ENCODE data around the gene TTLL5.
A peak's percentile ranks its signal among the peaks of the same experiment; 100 is the strongest.

The TTLL5 gene

GRCh38 chr14:75969891-75970290 is 308.8 kb downstream of the TTLL5 start:
- DNase-seq (ENCODE audit: low read depth): no peak

DNA sequence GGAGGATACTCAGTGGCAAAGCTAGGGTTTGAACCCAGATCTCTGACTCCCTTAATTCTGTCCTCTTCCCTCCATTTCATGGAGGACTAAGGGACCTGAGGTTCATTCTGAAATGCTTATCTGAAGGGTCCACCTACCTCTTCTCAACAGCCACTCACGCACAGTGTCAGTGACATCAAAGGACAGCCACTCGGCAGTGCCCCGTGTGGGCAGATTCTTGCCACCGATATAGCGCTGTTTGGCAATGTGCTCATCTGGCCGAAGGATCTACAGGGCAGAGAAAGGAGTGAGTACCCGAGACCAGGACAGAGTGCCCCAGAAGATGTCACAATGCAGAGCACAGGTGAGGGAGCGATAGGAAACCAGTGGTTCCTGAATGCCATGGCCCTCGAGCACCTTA is 309.9 kb downstream of the TTLL5 start:
- DNase-seq (ENCODE audit: low read depth): no peak

DNA sequence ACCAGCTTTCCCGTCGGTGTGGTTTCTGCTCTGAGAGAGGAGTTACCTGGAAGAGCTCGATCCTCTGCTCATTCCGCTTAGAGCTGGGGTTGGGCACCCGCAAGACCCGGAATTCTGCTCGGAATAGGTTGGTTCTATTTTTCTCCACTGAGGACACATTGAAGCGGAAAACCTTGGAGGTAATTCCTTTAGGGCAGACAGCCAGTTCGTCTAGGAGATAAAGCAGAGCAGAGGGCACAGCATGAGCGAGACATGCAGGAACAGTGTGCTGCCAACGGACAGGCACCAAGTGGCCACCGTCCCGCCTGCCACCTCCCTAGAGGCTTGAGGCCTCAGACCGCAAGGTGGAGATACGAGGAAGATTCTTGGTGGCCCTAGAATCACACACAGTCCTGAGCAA is 310.5 kb downstream of the TTLL5 start:
- DNase-seq (ENCODE audit: low read depth): no peak

DNA sequence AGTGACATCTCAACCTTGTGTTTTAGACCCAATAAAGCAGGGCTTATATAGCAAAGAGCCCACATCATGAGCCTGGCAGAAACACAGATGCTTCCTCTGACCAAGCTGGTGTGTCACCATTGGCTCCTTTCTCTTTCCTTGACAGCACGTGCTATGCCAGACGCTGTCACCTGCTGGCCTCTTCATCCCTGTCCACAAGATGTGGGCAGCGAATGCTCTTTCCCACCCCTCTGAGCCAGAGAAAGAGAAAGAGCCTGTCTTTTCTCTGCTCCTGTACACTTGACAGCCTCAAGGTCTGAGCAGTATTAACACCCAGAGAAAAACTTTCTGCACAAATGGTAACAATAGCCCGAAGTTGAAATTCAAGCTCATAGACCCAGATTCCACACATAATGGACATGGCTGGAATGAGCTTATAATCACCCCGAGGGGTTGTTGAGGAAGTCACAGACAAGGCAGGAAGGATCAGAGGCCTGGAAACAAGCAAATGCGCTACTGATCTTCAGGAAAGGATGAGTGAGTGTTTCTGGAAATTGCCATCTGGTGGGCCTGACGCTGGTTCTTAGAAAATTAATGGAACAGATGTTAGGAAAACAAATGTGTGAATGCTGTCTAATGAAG is 311.9 kb downstream of the TTLL5 start:
- no peak for DNase-seq (ENCODE audit: low read depth)

DNA sequence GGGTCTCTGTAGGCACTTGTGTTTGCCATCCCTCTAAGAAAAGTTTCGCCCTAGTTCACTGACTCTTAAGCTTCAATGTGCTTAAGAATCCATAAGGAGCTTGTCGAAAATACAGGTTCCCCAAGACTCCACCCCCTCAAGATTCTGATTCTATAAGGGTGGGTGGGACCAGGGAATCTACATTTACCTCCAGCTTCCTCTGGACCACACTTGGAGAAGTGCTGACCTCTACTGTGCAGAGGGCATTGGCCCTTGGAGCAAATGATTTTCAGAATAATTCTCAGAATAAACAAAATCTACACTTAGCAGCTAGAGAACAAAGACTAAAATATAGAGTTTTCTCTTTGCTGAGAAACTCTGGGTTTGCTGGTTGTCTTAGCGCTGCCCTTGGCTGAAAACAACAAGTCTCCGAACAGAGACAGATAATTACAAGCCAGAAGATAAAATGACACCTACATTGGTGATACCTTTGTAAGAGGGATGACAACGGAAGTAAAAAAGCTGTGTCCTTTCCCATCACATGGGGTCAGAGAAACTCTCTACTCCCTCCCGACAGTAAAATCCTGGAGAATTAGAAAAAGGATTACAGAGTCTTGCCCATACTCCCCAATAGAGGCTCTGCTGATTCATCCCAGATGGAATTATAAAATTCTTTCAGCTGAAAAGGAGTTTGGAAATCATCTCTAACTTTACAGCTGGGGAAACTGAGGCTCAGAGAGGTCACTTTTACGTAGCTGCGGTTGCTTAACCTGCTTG is 316.0 kb downstream of the TTLL5 start:
- DNase-seq (ENCODE audit: low read depth): no peak

DNA sequence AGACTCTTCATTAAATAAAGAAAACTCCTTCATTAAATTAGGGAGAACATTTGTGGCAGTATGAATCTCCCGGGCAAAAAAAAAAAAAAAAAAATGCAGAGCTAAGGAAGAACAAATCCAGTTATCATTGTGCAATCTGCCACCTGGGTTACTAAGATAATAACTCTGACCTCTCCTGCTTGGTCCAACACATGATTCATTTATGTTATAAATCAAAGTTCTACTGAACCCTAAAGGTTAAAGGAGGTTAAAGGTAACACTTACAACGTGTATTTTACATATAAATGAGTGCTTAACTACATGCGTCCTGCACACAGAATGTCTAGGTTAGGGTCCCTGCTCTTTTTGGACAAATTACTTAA is 316.5 kb downstream of the TTLL5 start:
- no peak for DNase-seq (ENCODE audit: low read depth)

- DNase-seq (ENCODE audit: low read depth): no peak
Measured at GRCh38 chr14:75978249-75978731, 317.2 kb downstream of the TTLL5 start.

GRCh38 chr14:75979071-75979571 is 318.1 kb downstream of the TTLL5 start:
- DNase-seq (ENCODE audit: low read depth): no peak

DNA sequence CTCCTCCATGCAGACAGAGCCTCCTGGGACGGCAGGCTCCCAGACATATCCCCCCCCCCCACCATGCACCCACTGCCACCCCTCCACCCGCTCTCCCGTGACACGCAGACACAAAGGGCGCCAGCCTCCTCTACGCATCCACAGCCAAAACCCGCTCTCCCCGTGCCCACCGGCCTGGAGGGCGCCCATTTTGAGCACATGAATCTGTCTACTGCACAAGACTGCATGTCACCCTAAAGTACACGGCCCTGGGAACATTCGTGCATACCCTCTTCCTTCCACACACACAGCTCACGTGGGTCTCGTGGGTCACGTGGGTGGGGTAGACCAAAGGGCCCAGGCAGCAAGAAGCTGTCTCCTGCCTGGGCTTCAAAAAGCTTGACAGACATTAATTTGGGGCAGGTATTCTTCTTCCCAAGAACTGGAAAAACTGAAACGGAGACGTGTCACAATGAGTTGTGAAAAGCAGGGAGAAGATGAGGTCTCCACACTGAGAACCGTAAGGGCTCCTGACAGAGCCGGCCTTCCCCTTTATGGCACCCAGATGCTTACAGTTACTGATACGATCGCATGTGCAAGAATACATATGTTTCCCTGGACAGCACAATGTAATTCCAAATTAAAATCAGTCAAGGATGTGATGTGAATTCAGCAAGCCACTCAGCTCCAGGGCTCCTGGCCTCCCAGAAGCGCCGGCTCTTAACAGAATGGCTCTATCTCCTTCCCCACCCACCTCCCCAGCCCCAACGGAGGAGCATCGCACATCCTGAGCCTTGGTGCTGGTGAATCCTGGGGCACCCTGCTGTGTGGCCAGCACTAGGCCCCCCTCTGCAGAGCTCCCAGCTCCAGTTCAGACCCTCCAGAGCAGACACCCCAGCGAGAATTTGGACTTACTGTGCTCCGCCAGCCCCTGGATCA is 318.9 kb downstream of the TTLL5 start:
- no peak for DNase-seq (ENCODE audit: low read depth)

DNA sequence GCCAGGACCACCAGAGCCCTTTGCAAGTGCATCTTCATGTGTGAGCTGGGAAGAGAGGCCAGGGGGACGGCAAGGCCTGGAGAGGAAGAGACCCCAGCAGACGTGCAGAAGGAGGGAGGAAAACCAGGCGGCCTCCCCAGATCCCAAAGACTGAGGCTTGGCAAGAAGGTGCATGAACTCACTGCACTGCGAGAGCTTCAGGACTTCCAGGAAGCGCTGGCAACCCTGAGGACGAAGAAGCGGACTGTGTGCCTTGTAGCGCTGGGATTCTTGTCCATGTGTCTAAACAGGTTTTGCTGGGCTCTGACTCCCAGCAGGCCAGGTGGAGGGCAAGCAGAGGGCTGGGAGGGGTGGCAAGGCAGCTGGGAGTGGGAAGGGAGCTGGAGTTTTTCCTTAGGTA is 319.8 kb downstream of the TTLL5 start:
- DNase-seq (ENCODE audit: low read depth): no peak

GRCh38 chr14:75981426-75982265 is 320.6 kb downstream of the TTLL5 start, which contains the start of gene TGFB3:
Gene TGFB3 (minus strand): TSS chr14:75981995. CDS start chr14:75980893, 1,102 bp downstream.
- peak; percentile 90 for DNase-seq (ENCODE audit: low read depth)

- peak; percentile 66 for DNase-seq (ENCODE audit: low read depth)
Measured at GRCh38 chr14:75982266-75983018, 321.4 kb downstream of the TTLL5 start.

GRCh38 chr14:75983019-75983358 is 321.9 kb downstream of the TTLL5 start:
- no peak for DNase-seq (ENCODE audit: low read depth)

- no peak for DNase-seq (ENCODE audit: low read depth)
Measured at GRCh38 chr14:75984674-75985073, 323.6 kb downstream of the TTLL5 start.

DNA sequence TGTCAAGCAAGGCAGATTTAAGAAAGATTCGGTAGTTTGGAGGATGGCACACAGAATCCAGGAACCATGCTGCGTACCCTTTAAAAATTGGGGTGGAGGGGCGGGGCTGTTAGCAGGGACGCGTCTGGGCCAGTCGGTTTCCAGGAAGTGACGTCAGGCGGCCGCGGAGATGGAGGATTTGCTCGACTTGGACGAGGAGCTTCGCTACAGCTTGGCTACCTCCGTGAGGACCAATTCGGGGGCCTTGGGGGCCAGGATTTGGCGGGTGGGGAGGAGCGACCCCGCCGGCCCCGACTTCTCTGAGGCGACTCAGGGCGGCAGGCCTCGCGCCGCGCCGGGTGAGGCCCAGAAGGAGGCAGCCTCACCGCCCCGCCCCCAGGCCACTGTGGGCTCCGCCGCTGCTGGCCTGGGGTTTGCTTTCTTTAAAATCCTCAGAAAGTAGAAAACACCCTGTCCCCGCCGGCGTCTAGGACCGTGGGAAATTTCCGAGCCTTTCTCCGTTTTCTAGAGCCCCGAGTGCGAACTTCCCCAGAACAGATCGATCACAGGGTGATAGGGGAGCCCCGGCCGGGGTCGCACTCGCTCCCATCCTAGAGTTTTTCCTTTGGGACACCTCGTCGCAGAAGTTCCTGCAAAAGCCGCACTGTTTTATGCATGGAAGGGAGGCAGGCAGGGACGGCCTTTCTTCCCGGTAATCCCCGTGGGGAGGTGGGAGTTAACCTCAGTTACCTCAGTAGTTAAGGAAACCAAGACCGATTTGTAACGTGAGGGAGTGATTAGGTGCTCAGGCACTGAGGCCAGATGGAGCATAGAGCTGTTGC is 324.8 kb downstream of the TTLL5 start, which contains the start of gene IFT43:
IFT43 (plus strand) TSS at position 146 of the 821 bp plus-strand sequence; CDS start at position 170, 24 bp downstream.
- DNase-seq (ENCODE audit: low read depth): peak; percentile 76

- no peak for DNase-seq (ENCODE audit: low read depth)
Measured at GRCh38 chr14:75986439-75986765, 325.4 kb downstream of the TTLL5 start.

DNA sequence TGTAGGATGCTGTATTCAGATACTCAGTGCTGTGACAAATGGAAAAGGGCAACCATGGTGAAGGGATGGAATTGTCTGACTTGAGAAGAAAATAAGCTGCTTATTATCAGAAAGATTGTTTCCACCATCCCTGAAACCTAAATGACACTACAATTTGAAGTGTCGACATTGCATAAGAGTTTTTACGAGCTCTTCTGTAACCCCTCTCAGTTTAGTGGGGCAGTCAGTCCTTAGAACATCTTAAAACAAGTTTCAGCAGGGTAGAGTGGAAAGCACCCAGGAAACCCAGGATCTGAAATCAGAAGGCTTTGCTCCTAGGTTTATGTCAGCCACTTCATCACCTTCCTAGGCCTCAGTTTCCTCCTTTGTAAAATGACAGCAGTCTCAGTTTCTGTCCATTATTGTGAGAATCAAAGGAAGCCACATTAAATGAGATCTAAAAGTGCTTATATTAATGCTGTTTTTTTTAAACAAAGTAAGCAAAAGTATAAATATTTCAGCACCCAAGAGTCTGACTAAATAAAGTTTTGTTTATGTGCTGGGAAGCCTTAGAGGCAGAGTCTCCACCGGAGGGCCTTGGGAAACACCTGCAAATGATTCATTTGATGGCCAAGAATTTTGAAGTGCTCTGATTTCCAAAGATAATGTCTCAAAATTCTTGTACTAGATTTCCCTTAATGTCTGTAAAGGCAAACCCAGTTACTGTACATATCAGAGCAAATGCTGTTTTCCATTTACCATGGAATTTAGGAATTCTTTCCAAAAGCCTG is 326.3 kb downstream of the TTLL5 start:
- no peak for DNase-seq (ENCODE audit: low read depth)

- DNase-seq (ENCODE audit: low read depth): peak; percentile 86
Measured at GRCh38 chr14:75989134-75989533, 328.1 kb downstream of the TTLL5 start.

GRCh38 chr14:75990297-75990696 is 329.3 kb downstream of the TTLL5 start:
- no peak for DNase-seq (ENCODE audit: low read depth)

All from stromal cell of bone marrow (primary cell).